Upper lobe of right lung (tissue), 1 donor: Measurements from ENCODE around the gene HIPK1. TPM values are rescaled to one million over a fixed set of nuclear protein-coding genes. Genes with fewer than 3 reads are reported as not detected.

Experiments
- ATAC-seq: fragments of 200-7000 bp; cut with Tn5 transposase; one replicate; pipeline ENCODE4 v1.9.1; 2020; ENCODE audit warnings: mild to moderate bottlenecking, moderate library complexity
- DNase-seq: peaks from one replicate; pipeline ENCODE4 v3.0.0-alpha.2; 2020
- H3K27ac ChIP-seq: fragments of 200-600 bp; one replicate; pipeline ENCODE4 v1.8.0; 2022
- H3K27me3 ChIP-seq: fragments of 200-600 bp; one replicate; pipeline ENCODE4 v1.8.0; 2022; ENCODE audit warnings: mild to moderate bottlenecking
- H3K36me3 ChIP-seq: fragments of 200-600 bp; one replicate; pipeline ENCODE4 v1.8.0; 2022
- H3K4me1 ChIP-seq: fragments of 200-600 bp; one replicate; pipeline ENCODE4 v1.8.0; 2022
- H3K4me3 ChIP-seq: fragments of 200-600 bp; one replicate; pipeline ENCODE4 v1.8.0; 2022; ENCODE audit warnings: mild to moderate bottlenecking
- H3K9me3 ChIP-seq: fragments of 200-600 bp; one replicate; pipeline ENCODE4 v1.8.0; 2022
- CTCF ChIP-seq: fragments of 200-600 bp; IDR thresholded peaks from one replicate; pipeline ENCODE4 v1.8.0; 2022; ENCODE audit warnings: antibody characterized with exemption
- intact Hi-C: fragments of 100-400 bp; cut with DNase I; formaldehyde crosslinking; loops from one replicate; pipeline ENCODE4 v1.11.0; 2022
- total RNA-seq: library from RNA; stranded (reverse); fragmentation: NEBNext Ultra II Directional; extraction: Animal tissue kit (Norgen Biotek cat#: 25700); gene quantifications from one replicate; pipeline ENCODE4 v1.2.1, GENCODE V29; 2021
- donor health status: DM: no; HTN: yes; CAD: no; lungs with severe emphysema.

The HIPK1 gene
- total RNA-seq, 1 donor from 2014 or later = 77.8 TPM

- peak within 1 kb of the TSS; percentile 76 for H3K4me3 ChIP-seq
- H3K9me3 ChIP-seq = no peaks in the 10 kb centered on the region
- DNase-seq (peak; percentile 100), ATAC-seq (peak; percentile 97)
- H3K4me1 ChIP-seq = peaks cover 10% of the 10 kb centered on the region
- peak; percentile 68 for TF ChIP-seq CTCF
- intact Hi-C loops = no loop called here
- peak within 1 kb of the TSS; percentile 88 for H3K27ac ChIP-seq
- H3K27me3 ChIP-seq = no peaks in the 10 kb centered on the region
- H3K36me3 ChIP-seq = peaks cover 31% of the 10 kb centered on the region
Observed at GRCh38 chr1:113904674-113905434, 24.3 kb upstream of the HIPK1 start, which contains the start of the genes AP4B1 and DCLRE1B. Gene AP4B1, minus strand, starts transcription at chr1:113904799. Its CDS starts 82 bp downstream, at chr1:113904717. Gene DCLRE1B, plus strand, starts transcription at chr1:113905326. Its CDS starts 261 bp downstream, at chr1:113905587.

GRCh38 chr1:113905435-113905861 lies 23.7 kb upstream of the HIPK1 start:
- Histone ChIP-seq H3K9me3 (no peaks in the 10 kb centered on the region), H3K4me3 (peak overlapping the region; percentile 76), H3K27me3 (no peaks in the 10 kb centered on the region), H3K27ac (peak overlapping the region; percentile 88), H3K4me1 (peaks cover 10% of the 10 kb centered on the region), H3K36me3 (peaks cover 31% of the 10 kb centered on the region)
- DNase-seq (no peak), ATAC-seq (peak; percentile 0)
- no peak for TF ChIP-seq CTCF
- intact Hi-C loops = no loop called here

- no peaks in the 10 kb centered on the region for H3K27me3 ChIP-seq
- no peaks in the 10 kb centered on the region for H3K9me3 ChIP-seq
- no peaks in the 10 kb centered on the region for H3K4me1 ChIP-seq
- TF ChIP-seq CTCF = no peak
- ATAC-seq (peak; percentile 79), DNase-seq (no peak)
- no peak overlapping the region for H3K4me3 ChIP-seq
- peaks cover 39% of the 10 kb centered on the region for H3K36me3 ChIP-seq
- peak overlapping the region; percentile 51 for H3K27ac ChIP-seq
- intact Hi-C loops = no loop called here
Observed at GRCh38 chr1:113912594-113913311, 16.4 kb upstream of the HIPK1 start.

- intact Hi-C loops = no loop called here
- no peak overlapping the region for H3K4me3 ChIP-seq
- peak overlapping the region; percentile 51 for H3K27ac ChIP-seq
Observed at GRCh38 chr1:113913312-113913668, 15.8 kb upstream of the HIPK1 start.

More at GRCh38 chr1:113913312-113913668, 15.8 kb upstream of the HIPK1 start:
- no peak for TF ChIP-seq CTCF
- no peaks in the 10 kb centered on the region for H3K27me3 ChIP-seq
- no peaks in the 10 kb centered on the region for H3K9me3 ChIP-seq
- ATAC-seq (no peak), DNase-seq (no peak)
- peaks cover 34% of the 10 kb centered on the region for H3K36me3 ChIP-seq
- no peaks in the 10 kb centered on the region for H3K4me1 ChIP-seq
